Activated T-cell treated with anti-CD3 and anti-CD28 coated beads for 4 hours (primary cell): ENCODE results near the gene LCOR.
"Not testable (repeated sequence)": the region's sequence is repeated elsewhere in the genome, so short reads cannot be mapped to it uniquely, and the experiment has no call there.

Source experiments
- DNase-seq: peaks from one replicate; pipeline ENCODE4 v3.0.0-alpha.2; 2020

LCOR gene

DNA sequence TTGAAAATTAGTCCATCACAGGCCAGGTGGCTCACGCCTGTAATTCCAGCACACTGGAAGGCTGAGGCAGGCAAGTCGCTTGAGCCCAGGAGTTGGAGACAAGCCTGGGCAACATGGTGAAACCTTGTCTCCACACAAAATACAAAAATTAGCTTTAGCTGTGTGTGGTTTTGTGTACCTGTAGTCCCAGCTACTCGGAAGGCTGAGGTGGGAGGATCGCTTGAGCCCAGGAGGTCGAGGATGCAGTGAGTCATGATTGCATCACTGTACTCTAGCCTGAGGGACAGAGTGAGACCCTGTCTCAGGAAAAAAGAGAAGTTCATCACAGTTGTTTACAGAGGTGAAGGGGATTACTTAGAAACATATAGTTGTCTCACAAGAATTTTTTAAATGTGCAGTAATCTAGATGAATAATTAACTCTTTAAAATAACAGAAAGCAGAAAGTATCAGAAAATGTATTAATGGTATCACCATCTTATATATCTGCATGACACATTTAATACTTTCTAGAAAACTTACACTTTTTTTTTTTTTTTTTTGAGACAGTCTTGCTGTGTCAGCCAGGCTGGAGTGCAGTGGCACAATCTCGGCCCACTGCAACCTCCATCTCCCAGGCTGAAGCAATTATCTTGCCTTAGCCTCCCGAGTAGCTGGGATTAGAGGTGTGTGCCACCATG, 8.9 kb downstream of the LCOR start:
- DNase-seq, result no peak

GRCh38 chr10:96842896-96843723, 11.0 kb downstream of the LCOR start:
- DNase-seq, result no peak

DNA sequence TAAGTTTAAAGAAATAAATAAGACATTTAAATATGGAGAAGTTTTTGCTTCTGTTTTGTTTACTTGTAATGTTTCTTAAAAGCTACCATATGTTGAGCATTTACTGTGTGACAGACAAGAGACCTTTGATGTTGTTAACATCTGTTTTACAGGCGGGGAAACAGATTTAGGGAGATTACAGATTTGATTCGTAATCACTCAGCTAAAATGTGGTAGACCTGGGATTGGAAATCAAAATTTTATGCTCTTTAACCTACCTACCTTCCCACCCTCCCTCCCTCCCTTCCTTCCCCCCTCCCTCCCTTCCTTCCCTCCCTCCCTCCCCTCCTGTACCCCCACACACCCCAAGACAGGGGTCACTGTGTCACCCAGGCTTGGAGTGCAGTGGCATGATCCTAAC, 11.7 kb downstream of the LCOR start:
- DNase-seq, result no peak

- no peak for DNase-seq
Measured at GRCh38 chr10:96846395-96846794, 14.3 kb downstream of the LCOR start.

DNA sequence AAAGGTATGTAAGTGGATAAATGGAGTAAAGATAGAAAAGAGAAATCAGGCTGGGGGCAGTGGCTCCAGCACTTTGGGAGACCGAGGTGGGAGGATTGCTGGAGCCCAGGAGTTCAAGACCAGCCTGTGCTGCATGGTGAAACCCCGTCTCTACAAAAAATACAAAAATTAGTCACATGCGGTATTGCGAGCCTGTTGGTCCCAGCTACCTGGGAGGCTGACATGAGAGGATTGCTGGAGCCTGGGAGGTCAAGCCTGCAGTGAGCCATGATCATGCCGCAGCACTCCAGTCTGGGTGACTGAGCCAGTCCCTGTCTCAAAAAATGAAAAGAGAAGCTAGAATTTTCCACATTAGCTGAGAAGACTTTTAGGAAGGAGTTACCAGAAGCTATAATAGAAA, 14.8 kb downstream of the LCOR start:
- DNase-seq, result no peak

GRCh38 chr10:96847356-96847755, 15.3 kb downstream of the LCOR start:
- DNase-seq, result not testable (repeated sequence)

GRCh38 chr10:96850113-96850512, 18.0 kb downstream of the LCOR start:
- no peak for DNase-seq

DNA sequence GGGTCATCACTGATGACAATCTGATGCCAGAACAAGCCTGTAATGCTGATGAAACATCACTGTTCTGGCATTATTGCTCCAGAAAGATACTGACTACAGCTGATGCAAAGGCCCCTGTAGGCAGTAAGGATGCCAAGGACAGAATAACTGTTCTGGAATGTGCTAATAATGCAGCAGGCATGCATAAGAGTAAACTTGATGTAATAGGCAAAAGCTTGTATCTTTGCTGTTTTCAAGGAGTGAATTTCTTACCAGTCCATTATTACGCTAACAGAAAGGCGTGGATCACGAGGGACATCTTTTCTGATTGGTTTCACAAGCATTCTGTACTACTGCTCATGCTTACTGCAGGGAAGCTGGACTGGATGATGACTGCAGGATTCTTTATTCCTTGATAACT, 18.7 kb downstream of the LCOR start:
- no peak for DNase-seq

DNA sequence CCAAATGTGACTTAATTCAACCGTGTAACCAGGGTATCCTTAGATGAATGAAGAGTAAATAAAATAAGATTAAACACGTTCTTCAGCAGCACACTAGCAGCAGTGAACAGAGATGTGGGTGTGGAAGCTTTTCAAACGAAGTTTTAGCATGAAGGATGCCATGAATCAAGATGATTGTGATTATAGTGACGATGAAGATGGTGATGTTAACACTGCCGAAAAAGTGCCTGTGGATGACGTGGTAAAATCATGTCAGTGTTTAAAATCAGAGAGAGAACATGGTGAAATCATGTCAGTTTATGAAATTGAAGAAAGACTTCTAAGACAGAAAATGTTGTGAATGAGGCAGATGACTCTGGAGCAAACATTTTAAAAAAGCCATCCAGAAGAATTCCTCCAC, 19.2 kb downstream of the LCOR start:
- no peak for DNase-seq

GRCh38 chr10:96856317-96856716, 24.2 kb downstream of the LCOR start:
- no peak for DNase-seq

DNA sequence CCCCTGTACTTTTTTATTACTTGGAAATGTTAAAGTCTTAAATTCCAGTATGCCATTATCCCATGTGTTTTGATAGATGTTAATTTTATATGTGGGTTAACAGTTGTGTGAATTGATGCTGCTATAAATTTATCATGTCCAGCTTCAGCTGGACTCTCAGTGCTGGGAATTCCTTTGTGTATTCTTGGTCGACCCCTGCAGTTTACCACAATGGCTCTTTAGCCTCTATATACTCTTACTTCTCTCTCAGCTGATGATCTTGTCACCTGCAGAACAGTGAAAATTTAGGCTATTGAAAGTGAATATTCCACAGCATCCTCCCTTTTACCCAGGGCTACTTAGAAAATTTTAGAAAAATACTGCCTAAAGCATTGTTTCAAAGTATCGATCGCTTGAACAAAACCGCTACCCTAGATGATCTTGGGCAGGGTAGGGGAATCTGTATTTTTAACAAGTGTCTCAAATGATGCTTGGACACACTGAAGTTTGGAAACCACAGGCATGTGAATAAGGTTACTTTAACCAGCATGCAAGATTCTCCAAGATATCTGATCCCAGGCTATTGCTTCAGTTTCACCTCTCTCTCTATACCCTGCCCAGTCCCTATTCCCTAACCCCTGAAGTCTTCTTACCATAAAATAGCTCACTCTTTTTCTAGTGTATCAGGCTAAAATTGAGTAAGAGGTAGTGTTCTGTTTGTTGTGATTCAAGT, 25.4 kb downstream of the LCOR start:
- no peak for DNase-seq

- no peak for DNase-seq
Measured at GRCh38 chr10:96858038-96858705, 26.1 kb downstream of the LCOR start.

- DNase-seq, result no peak
Measured at GRCh38 chr10:96858706-96859050, 26.6 kb downstream of the LCOR start.

DNA sequence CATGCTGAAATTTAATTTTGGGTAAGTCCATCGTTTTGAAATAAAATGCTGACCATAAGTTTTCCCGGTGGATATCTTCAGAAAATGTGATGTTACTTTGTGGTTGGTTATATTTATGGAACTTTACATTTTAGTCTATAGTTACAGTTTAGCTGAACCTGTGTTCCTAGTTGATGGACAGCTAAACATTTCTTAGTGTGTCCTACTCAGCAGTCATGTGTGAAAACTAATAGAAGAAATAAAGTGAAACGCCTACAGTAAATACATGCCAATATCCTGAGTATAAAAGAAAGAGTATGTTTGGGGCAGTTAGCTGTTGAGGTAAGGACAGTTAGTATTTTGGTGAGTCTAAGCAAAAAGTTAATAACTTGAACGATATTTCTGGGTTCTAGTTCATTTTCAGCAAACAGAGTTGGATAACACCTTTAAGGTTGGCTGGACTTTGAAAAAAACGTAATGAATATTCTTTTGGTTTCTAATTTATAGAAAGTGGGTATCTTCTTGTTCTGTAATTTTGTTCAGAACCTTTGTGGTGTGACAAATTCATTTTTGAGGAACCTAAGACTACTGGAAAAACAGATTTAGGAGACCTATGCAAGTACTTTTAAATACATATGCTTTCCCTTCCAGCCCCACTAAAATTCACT, 28.7 kb downstream of the LCOR start:
- no peak for DNase-seq

DNA sequence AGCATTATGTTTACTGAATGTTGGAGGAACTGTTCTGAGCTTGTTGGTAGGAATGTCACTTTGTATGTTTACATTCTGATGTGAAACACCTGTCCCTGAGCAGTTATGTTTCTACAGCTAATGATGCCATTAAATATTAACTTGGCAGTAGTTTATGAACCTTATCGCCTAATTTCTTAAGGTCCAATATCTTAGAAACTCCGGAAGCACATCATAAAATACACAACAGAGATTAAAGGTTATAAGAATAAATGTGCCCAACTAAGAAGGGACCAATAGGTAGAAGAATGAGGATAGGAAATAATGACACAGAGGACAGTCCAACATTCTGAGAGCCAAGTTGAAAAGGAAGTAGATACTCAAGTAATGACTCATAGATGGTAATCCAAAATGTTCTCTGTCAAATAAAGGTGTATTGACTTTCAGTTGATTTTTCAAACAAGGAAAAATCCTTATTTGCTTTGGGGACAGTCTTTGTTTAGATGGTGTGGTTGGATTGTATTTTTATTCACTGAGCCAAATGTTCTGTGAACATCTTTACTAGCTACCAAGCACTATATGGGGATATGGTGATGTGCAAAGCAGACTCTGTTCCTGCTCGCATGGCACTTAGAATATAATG, 31.9 kb downstream of the LCOR start:
- no peak for DNase-seq

GRCh38 chr10:96873086-96873485, 41.0 kb downstream of the LCOR start:
- DNase-seq, result no peak

- no peak for DNase-seq
Measured at GRCh38 chr10:96873756-96874467, 41.8 kb downstream of the LCOR start.

DNA sequence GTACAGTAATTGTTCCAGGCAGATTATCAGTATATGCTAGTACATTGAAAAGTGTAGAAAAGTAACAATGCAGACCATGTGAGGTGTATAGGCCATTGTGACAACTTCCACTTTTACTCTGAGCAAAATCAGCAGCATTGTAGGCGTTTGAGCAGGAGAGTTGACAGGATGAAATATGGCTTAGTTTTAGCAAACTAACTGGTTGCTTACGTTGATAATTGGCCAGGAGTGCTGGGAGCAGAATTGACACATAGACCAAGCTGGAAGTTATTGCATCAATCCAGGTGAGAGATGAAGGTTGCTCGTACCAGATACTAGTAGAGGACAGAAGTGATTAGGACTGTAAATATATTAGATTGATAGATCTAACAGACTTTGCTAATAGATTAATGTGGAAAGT, 46.0 kb downstream of the LCOR start:
- DNase-seq, result no peak

DNA sequence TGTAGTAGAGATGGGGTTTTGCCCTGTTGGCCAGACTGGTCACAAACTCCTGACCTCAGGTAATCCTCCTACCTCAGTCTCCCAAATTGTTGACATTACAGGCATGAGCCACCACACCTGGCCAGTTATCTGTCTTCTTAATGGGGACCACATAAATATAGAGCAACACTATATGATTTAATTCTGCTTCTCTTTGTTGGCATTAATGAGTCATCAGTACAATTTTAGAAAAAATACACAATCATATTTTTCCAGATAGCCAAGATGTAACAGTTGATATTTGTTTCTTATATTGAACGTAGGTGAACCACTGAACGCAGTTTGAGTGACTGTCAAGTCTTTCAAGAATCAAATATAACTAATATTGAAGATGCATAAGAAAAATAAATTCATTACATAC, 48.5 kb downstream of the LCOR start:
- DNase-seq, result no peak

- DNase-seq, result no peak
Measured at GRCh38 chr10:96889415-96890171, 57.5 kb downstream of the LCOR start.

GRCh38 chr10:96890172-96890513, 58.0 kb downstream of the LCOR start:
- no peak for DNase-seq
